Testis (tissue), 2 donors: Measurements from ENCODE around the gene CAMK2B.

Source experiments
- CTCF ChIP-seq, 3 experiments: fragments of 450-650 bp in 2 of 3; fragments of 200-600 bp in 1 of 3; sonication (generic) in 1 of 3; IDR thresholded peaks; one replicate each; pipeline ENCODE4 v1.5.1; 2016 to 2019; ENCODE audit warnings: antibody characterized with exemption in 3 of 3, mild to moderate bottlenecking in 2 of 3, moderate library complexity in 1 of 3
- POLR2A ChIP-seq: fragments of 450-650 bp; IDR thresholded peaks from one replicate; pipeline ENCODE4 v1.6.1; 2017; ENCODE audit warnings: antibody characterized with exemption, mild to moderate bottlenecking, moderate library complexity

- TF ChIP-seq CTCF (IDR thresholded peaks at IDR 0.05) (no peak), POLR2A (no peak)
Measured at GRCh38 chr7:44227911-44228310, 97.5 kb downstream of the CAMK2B start.
